AG04449 (cell line): ENCODE measurements around the gene RAB40C.

Experiments used
- CTCF ChIA-PET: fragments of 350-600 bp; formaldehyde crosslinking; extraction: SDS; loops from one replicate; lab custom pipeline; 2021; ENCODE audit warnings: antibody characterized with exemption; lab: Yijun Ruan, JAX
- POLR2A ChIA-PET: fragments of 400-600, 350-600 bp; formaldehyde crosslinking; extraction: SDS; loops from one replicate; lab custom pipeline; 2020; ENCODE audit warnings: antibody characterized with exemption, inconsistent platforms; lab: Yijun Ruan, JAX
- DNase-seq: peaks from one replicate; pipeline ENCODE4 v3.0.0-alpha.2; 2010; ENCODE audit warnings: low read depth, low spot score
- H3K4me3 ChIP-seq: 2 replicates; pipeline ENCODE4 v1.5.1; 2011; ENCODE audit warnings: low read depth, mild to moderate bottlenecking, control low read depth, low read length
- TF ChIP-seq, protein P1 (sequence below): IDR thresholded peaks from one replicate; pipeline ENCODE4 v1.5.1; 2011; ENCODE audit warnings: mild to moderate bottlenecking, moderate library complexity, low read length, control low read depth, inconsistent platforms; ENCODE audit not compliant: insufficient read depth; ENCODE audit errors: missing control alignments

The RAB40C gene

DNA sequence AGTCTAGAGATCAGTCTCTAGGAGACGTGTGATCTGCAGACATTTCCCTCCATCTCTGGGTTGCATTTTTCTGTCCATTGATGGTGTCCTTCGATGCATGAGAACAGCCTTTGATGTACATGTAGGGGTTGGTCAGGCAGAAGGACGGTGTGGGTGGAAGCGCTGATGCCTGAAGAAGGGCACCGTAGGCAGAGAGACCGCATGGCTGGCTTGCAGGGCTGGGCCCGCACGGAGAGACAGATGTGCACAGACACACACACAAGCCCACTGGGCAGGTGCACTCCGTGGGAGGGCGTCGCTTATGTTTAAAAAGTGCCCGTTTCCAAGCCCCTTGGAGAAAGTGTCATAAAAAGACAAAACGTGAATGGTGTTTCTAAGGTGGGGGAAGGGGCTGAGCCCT lies 25.3 kb downstream of the RAB40C start:
- TF ChIP-seq, protein P1, sequence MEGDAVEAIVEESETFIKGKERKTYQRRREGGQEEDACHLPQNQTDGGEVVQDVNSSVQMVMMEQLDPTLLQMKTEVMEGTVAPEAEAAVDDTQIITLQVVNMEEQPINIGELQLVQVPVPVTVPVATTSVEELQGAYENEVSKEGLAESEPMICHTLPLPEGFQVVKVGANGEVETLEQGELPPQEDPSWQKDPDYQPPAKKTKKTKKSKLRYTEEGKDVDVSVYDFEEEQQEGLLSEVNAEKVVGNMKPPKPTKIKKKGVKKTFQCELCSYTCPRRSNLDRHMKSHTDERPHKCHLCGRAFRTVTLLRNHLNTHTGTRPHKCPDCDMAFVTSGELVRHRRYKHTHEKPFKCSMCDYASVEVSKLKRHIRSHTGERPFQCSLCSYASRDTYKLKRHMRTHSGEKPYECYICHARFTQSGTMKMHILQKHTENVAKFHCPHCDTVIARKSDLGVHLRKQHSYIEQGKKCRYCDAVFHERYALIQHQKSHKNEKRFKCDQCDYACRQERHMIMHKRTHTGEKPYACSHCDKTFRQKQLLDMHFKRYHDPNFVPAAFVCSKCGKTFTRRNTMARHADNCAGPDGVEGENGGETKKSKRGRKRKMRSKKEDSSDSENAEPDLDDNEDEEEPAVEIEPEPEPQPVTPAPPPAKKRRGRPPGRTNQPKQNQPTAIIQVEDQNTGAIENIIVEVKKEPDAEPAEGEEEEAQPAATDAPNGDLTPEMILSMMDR = no peak
- CTCF ChIA-PET = no interaction called here
- H3K4me3 ChIP-seq = no peak overlapping the region
- no peak for DNase-seq
- POLR2A ChIA-PET = no interaction called here

DNA sequence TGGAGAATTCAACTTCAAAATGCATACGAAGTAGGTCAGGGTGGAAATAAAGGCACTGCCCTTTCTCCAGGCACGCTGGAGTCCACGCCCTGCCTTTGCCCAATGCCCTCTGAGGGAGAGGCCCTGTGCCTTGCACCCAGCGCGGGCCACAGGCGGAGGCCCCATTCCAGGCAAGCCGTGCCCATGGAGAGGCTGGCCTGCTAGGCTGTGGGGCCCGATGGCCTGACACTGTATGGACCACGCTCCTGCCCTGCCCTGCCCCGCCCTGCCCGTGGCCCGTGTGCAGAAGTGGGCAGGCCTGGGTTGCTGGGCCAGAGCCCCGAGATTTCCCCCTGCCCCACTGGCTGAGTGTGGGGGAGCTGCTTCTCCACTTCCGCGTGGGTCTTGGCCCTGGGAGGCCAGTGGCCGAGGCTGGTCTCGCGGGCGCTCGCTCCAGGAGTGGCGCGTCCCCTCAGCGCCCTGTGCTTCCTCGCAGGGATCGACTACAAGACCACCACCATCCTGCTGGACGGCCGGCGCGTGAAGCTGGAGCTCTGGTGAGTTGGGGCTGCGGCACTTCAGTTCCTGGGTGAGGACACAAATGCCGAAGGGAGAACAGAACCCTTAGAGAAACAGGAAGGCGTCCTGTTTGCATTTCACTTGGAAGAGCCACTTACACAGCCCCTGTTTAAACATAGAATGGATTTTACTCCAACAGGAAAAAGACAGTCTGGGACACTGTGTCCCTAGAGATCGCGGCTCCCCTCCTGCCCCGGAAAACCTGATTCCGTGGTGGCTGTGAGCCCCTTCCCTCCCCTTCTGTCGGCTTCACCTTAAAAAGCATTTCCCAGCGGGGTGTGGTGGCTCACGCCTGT lies 27.1 kb downstream of the RAB40C start:
- DNase-seq = no peak
- H3K4me3 ChIP-seq = no peak overlapping the region
- CTCF ChIA-PET = no interaction called here
- POLR2A ChIA-PET = no interaction called here
- TF ChIP-seq, protein P1 = no peak

DNA sequence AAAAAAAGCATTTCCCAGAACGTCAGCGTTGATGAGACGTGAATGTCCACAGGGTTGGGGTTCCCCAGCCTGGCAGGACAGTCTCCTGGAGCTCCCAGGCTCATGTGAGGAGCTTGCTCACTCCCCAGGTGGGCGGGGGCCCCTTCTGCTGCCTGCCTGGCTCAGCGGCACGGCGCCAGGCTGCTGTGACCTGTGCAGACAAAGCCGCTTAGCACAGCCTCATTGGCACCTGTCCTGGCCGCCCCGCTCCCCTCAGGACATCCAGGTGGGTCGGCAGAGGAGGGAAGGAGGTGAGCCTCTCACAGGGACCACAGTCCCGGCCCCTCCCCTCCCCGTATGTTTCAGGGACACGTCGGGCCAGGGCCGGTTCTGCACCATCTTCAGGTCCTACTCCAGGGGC lies 28.0 kb downstream of the RAB40C start:
- CTCF ChIA-PET = no interaction called here
- no peak overlapping the region for H3K4me3 ChIP-seq
- TF ChIP-seq, protein P1 = no peak
- no peak for DNase-seq
- POLR2A ChIA-PET = no interaction called here

DNA sequence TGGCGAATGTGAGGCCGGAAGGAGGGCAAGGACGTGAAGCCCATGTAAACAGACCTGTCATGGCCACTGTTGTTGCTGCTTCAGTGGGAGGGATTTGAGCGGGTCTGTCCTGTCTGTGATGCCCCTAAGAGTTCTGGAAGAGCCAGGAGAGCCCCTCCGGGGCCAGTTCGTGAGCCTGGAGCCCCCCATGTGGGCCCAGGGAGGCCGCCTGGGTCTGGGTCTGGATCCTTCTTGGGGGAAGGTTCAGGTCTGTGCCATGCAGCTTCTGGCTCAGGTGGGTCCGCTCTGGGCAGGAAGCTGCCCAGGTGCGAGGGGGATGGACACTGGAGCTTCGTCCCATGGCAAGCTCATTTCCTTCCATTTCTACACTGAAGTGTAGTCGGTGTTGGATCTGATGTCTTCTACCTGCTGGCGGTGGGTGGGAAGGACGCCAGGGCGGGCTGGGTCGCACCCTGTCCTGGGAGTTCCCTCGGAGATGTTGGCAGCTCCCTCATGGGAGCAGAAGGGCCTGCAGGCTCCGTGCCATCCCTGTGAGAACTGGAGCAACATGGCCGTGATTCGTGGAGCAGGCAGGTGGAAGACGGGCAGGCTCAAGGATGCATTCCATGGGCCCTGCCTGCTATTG lies 29.7 kb downstream of the RAB40C start:
- no peak overlapping the region for H3K4me3 ChIP-seq
- CTCF ChIA-PET = interaction anchor here (1.0 kb wide), 1 partner anchor 11 kb away, joined by 3 read pairs; no protein-coding TSS in a partner anchor
- no peak for DNase-seq
- POLR2A ChIA-PET = no interaction called here
- TF ChIP-seq, protein P1 = no peak

DNA sequence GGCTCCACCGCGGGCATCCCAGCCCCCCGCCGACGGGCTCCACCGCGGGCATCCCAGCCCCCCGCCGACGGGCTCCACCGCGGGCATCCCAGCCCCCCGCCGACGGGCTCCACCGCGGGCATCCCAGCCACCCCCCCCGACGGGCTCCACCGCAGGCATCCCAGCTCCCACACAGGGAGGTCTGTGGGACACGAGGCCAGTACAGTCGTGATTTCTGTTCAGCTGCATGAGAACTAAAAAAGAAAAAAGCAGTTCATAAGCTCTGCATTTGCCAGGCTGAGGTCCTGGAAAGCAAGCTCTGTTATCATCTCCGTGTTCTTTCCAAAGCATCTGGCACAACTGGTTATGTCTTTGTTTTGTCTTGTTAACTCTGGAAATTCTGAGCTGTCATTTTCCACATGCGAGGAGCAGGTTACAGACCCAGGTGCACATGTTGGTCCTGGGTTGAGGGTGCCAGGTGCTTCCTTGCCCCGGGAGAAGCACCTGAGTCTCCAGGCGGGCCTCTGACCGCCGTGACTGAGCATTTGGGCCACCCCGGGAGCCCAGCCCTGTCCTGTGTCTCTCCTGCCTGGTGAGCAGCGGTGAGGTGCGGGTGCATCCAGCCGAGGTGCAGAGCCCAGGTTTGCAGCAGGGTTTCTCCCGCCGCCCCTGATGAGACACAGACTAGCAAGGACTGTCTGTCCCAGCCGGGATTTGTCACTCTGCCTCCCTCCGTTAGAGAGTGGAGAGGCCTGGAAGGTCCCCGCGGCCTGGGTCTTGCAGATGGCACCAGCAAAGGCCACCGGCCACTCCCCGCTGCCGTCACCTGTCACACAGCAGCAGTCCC lies 31.0 kb downstream of the RAB40C start:
- POLR2A ChIA-PET = no interaction called here

More for the DNA sequence above, 31.0 kb downstream of the RAB40C start:
- TF ChIP-seq, protein P1 = no peak
- CTCF ChIA-PET = no interaction called here
- H3K4me3 ChIP-seq = no peak overlapping the region
- no peak for DNase-seq
